Esophagus muscularis mucosa (tissue), 4 donors: Measurements from ENCODE around the gene DIAPH1. TPM values are rescaled to one million over a fixed set of nuclear protein-coding genes. Genes with fewer than 3 reads are reported as not detected.

Source experiments
- DNase-seq: peaks from one replicate; pipeline ENCODE4 v3.0.0-alpha.2; 2017; ENCODE audit errors: extremely low spot score
- H3K27ac ChIP-seq, 4 donors: fragments of 200-600 bp; sonication (generic); replicated peaks in 1 of 4; 1 replicate in 3 of 4; 2 replicates in 1 of 4; pipeline ENCODE4 v1.5.1; 2016 to 2019; ENCODE audit warnings: mild to moderate bottlenecking in 1 of 4
- H3K27me3 ChIP-seq, 4 donors: fragments of 200-600 bp; sonication (generic); one replicate each; pipeline versions ENCODE4 v1.5.1 to v1.6.0; 2016 to 2019
- H3K36me3 ChIP-seq, 4 donors: fragments of 200-600 bp; sonication (generic); one replicate each; pipeline ENCODE4 v1.5.1; 2016 to 2019
- H3K4me1 ChIP-seq, 4 donors: fragments of 200-600 bp; sonication (generic); one replicate each; pipeline ENCODE4 v1.5.1; 2016 to 2019
- H3K4me3 ChIP-seq, 4 donors: fragments of 200-600 bp; sonication (generic); 1 replicate in 2 of 4; 2 replicates in 2 of 4; pipeline ENCODE4 v1.5.1; 2016 to 2019; ENCODE audit warnings: mild to moderate bottlenecking in 4 of 4, moderate library complexity in 1 of 4
- H3K9me3 ChIP-seq, 4 donors: fragments of 200-600 bp; sonication (generic); 1 replicate in 3 of 4; 2 replicates in 1 of 4; pipeline ENCODE4 v1.5.1; 2016 to 2019
- EP300 ChIP-seq: sonication (generic); formaldehyde crosslinking; IDR thresholded peaks from one replicate; pipeline ENCODE4 v1.6.1; 2017; ENCODE audit warnings: antibody characterized with exemption
- POLR2A ChIP-seq: fragments of 450-650 bp; IDR thresholded peaks from one replicate; pipeline ENCODE4 v1.6.1; 2017; ENCODE audit warnings: antibody characterized with exemption, moderate library complexity, mild to moderate bottlenecking, low read depth
- POLR2AphosphoS5 ChIP-seq, 2 donors: sonication (generic); formaldehyde crosslinking; IDR thresholded peaks; one replicate each; pipeline ENCODE4 v1.6.1; 2017; ENCODE audit warnings: antibody characterized with exemption in 2 of 2
- WGBS: methylation state at CpG from one replicate; pipeline ENCODE4 v1.1.5; 2018; 5-methylcytosine and 5-hydroxymethylcytosine counted together
- intact Hi-C: fragments of 100-400 bp; cut with DNase I; formaldehyde crosslinking; loops from one replicate; pipeline ENCODE4 v1.15.1; 2023
- total RNA-seq, 4 donors: library from RNA; depleted of rRNA; stranded (reverse); fragments of >200 nt; gene quantifications; one replicate each; pipeline versions ENCODE4 v1.1.0 to v1.2.1, GENCODE V29; 2016
- TF ChIP-seq, protein P1 (sequence below), 3 experiments: fragments of 200-600 bp in 2 of 3; fragments of 450-650 bp in 1 of 3; sonication (generic) in 2 of 3; IDR thresholded peaks; one replicate each; pipeline ENCODE4 v1.5.1; 2017 to 2019; ENCODE audit warnings: antibody characterized with exemption in 3 of 3, mild to moderate bottlenecking in 2 of 3, moderate library complexity in 1 of 3

Gene DIAPH1
- total RNA-seq, 4 donors from 2014 or later: 34.1 to 53.0 (median 45.9) TPM

DNA sequence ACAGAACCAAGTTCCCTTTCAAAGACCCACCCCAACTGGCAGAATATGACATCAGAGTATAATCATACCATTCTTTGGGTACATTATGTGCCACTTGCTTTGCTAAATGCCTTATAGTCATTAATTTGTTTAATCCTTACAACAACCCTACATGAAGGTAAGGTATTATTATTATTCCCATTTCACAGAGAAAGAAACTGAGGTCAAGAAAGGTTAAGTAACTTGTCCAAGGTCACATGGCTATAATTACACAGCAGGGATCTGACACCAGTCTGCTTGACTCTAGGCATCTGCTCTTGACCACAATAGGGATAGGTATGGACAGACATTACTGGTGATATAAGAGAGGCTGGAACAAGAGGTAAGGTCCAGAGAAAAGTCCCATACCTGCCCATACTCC, 31.2 kb upstream of the DIAPH1 start:
- TF ChIP-seq POLR2AphosphoS5 (IDR thresholded peaks at IDR 0.05) (no peak), EP300 (no peak), POLR2A (no peak)
- TF ChIP-seq, protein P1, sequence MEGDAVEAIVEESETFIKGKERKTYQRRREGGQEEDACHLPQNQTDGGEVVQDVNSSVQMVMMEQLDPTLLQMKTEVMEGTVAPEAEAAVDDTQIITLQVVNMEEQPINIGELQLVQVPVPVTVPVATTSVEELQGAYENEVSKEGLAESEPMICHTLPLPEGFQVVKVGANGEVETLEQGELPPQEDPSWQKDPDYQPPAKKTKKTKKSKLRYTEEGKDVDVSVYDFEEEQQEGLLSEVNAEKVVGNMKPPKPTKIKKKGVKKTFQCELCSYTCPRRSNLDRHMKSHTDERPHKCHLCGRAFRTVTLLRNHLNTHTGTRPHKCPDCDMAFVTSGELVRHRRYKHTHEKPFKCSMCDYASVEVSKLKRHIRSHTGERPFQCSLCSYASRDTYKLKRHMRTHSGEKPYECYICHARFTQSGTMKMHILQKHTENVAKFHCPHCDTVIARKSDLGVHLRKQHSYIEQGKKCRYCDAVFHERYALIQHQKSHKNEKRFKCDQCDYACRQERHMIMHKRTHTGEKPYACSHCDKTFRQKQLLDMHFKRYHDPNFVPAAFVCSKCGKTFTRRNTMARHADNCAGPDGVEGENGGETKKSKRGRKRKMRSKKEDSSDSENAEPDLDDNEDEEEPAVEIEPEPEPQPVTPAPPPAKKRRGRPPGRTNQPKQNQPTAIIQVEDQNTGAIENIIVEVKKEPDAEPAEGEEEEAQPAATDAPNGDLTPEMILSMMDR (IDR thresholded peaks at IDR 0.05): no peak
- Histone ChIP-seq H3K36me3 (peaks cover 0 to 42% (median 20%) of the 10 kb centered on the region in 4 donors), H3K4me1 (peaks cover 14 to 19% (median 17%) of the 10 kb centered on the region in 4 donors), H3K4me3 (no peak overlapping the region), H3K9me3 (no peaks in the 10 kb centered on the region), H3K27ac (no peak overlapping the region), H3K27me3 (no peaks in the 10 kb centered on the region)
- intact Hi-C loops: no loop called here
- DNase-seq: no peak

DNA sequence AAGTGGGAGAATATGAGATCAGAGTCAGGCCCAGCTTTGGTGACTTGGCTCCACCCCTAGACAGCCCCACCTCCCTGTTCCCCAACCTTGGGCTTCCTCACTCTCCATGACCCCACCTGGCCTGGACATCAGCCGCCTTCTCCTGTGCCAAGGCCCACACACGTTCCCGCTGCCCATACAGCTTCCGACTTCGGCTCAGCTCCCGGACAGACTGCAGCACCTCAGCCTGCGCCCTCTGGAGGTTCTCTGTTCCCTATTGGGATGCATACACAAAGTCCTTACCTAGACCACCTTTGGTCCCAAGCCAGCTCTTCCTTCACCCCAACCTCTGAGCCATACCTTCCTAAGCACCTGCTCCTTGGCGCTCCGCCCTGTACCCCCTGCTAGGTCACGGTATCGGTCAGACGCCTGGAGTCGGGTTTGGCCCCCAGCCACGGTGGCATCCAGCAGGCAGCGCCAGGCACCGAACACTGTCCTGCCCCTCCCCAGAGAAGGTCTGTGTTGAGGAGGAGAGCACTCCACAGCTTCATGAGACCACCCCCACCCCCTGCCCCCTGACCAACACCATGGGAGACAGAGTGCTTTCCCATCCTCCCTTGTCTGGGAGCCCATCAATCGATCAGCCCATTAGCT, 30.4 kb upstream of the DIAPH1 start:
- no peaks in the 10 kb centered on the region for H3K27me3 ChIP-seq
- no peak for DNase-seq
- no peak overlapping the region for H3K27ac ChIP-seq
- TF ChIP-seq, protein P1 (IDR thresholded peaks at IDR 0.05): no peak
- TF ChIP-seq POLR2A (no peak), EP300 (no peak), POLR2AphosphoS5 (IDR thresholded peaks at IDR 0.05) (no peak)
- peaks cover 7 to 49% (median 25%) of the 10 kb centered on the region in 4 donors for H3K36me3 ChIP-seq
- 95% methylated on average over 17 of the region's 17 CpGs for WGBS
- intact Hi-C loops: no loop called here
- H3K4me3 ChIP-seq: no peak overlapping the region
- H3K9me3 ChIP-seq: no peaks in the 10 kb centered on the region
- peaks cover 14 to 19% (median 17%) of the 10 kb centered on the region in 4 donors for H3K4me1 ChIP-seq

DNA sequence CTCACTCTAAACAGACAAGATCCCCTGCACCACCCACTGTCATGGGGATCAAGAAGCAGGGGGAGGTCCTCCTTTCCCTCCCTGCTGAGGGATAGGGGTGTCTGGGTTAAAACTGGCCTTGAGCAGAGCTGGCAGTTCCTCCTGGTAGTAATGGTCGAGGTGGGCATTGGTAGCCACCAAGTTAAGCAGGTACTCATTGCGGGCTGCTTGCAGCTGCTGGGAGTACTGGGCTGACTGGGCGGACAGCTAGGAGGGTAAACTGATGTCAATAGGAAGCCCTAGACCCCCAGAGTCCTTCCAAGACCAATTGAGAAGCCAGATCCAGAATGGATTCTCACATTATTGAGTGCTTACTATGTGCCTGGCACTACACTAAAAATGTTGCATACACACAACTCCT, 29.1 kb upstream of the DIAPH1 start:
- Histone ChIP-seq H3K4me1 (peaks cover 14 to 19% (median 17%) of the 10 kb centered on the region in 4 donors), H3K27me3 (no peaks in the 10 kb centered on the region), H3K36me3 (peaks cover 9 to 56% (median 29%) of the 10 kb centered on the region in 4 donors), H3K27ac (no peak overlapping the region), H3K9me3 (no peaks in the 10 kb centered on the region), H3K4me3 (no peak overlapping the region)
- no peak for DNase-seq
- TF ChIP-seq POLR2AphosphoS5 (IDR thresholded peaks at IDR 0.05): no peak
- TF ChIP-seq EP300: no peak
- intact Hi-C loops: no loop called here
- WGBS: 70% methylated on average over 3 of the region's 3 CpGs

DNA sequence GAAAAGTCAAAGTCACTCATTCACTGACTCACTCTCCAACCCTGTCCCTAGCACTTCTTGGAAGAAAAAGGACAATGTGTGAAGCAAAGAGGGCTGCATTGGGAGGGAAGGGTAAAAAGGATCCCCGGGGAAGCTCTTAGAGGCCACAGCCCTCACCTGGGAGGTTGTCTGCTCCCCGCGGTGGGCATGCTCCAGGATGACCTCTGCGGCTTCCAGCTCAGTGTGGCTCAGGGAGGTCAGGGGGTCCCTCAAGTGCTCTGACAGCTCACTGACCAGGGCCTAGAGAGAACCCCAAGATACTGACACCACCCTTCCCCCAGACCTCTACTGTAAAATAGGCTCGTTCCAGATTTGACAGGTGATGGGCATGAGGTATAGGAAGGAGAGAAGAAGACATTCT, 28.4 kb upstream of the DIAPH1 start:
- TF ChIP-seq POLR2AphosphoS5 (IDR thresholded peaks at IDR 0.05): no peak
- TF ChIP-seq, protein P1 (IDR thresholded peaks at IDR 0.05): no peak
- TF ChIP-seq EP300: no peak
- no peak for TF ChIP-seq POLR2A
- Histone ChIP-seq H3K27ac (no peak overlapping the region), H3K27me3 (no peaks in the 10 kb centered on the region), H3K4me3 (no peak overlapping the region), H3K36me3 (peaks cover 9 to 61% (median 31%) of the 10 kb centered on the region in 4 donors), H3K9me3 (no peaks in the 10 kb centered on the region), H3K4me1 (peaks cover 14 to 19% (median 17%) of the 10 kb centered on the region in 4 donors)
- intact Hi-C loops: no loop called here
- WGBS: 93% methylated on average over 5 of the region's 5 CpGs
- DNase-seq: no peak

DNA sequence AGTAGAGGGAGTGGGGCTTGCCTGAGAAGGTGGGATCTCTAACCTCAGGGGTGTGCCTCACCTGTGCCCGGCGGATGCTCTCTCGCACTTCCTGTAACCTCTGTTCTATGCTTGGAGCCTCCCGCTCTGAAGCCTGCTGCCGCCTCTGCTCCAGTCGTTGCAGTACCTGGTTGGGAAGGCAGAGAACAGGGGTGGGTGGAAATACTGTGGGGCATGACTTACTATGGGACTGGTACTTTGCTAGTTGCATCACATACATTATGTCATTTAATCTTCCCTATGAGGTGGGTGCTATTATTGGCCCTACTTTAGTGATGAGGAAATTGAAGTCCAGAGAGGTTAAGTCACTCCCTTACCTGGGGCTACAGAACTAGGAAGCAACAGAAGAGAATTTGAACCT, 27.2 kb upstream of the DIAPH1 start:
- no peak for TF ChIP-seq POLR2A
- TF ChIP-seq EP300: no peak
- TF ChIP-seq, protein P1 (IDR thresholded peaks at IDR 0.05): no peak
- TF ChIP-seq POLR2AphosphoS5 (IDR thresholded peaks at IDR 0.05): no peak
- H3K4me3 ChIP-seq: no peak overlapping the region
- intact Hi-C loops: no loop called here
- H3K9me3 ChIP-seq: no peaks in the 10 kb centered on the region
- H3K27ac ChIP-seq: no peak overlapping the region
- no peak for DNase-seq
- peaks cover 9 to 12% (median 10%) of the 10 kb centered on the region in 4 donors for H3K4me1 ChIP-seq
- H3K27me3 ChIP-seq: no peaks in the 10 kb centered on the region
- 95% methylated on average over 6 of the region's 6 CpGs for WGBS
- H3K36me3 ChIP-seq: peaks cover 9 to 72% (median 31%) of the 10 kb centered on the region in 4 donors
